ENCODE measurements around the gene SAXO1. TPM values are rescaled to one million over a fixed set of nuclear protein-coding genes. Genes with fewer than 3 reads are reported as not detected.

Gene SAXO1, protein sequence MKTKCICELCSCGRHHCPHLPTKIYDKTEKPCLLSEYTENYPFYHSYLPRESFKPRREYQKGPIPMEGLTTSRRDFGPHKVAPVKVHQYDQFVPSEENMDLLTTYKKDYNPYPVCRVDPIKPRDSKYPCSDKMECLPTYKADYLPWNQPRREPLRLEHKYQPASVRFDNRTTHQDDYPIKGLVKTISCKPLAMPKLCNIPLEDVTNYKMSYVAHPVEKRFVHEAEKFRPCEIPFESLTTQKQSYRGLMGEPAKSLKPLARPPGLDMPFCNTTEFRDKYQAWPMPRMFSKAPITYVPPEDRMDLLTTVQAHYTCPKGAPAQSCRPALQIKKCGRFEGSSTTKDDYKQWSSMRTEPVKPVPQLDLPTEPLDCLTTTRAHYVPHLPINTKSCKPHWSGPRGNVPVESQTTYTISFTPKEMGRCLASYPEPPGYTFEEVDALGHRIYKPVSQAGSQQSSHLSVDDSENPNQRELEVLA
- total RNA-seq (under 1 TPM in 4 of 5 donors, not detected in 1; 0.19 to 0.79 (median 0.41) TPM), total RNA-seq (0 to 1.5 (median 0.51) reads per million in 29 experiments)
- 0.39 TPM for total RNA-seq (2013)

DNA sequence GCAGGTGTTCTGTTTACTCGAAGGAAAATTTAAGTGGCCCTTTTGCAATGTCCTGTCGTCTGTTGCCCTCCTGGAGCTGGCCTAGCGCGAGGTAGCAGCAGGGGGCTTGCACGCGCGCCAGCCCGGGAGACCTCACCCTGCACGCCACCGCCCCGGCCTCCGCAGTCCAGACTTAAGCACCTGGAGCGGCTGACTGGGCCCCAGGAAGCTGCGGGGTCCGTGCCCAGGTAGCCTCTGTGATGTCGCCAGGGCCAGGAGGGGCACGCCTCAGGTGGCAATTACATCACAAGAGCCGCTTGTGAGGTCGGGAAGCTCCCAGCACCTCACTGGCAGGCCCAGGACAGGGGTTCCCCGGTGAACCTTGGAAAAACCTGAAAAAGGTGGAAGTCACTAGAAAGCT lies at the start of gene SAXO1:
Gene SAXO1, minus strand, starts transcription at position 195 of the 400 bp plus-strand sequence. CDS start 301 bp downstream, outside the sequence.
- H3K4me1 Mint-ChIP-seq: peaks cover 0 to 2% (median 0%) of the 10 kb centered on the region in 3 donors
- no peak within 1 kb of the TSS for H3K27ac Mint-ChIP-seq
- H3K36me3 Mint-ChIP-seq: peaks cover 4% of the 10 kb centered on the region
- WGBS (ENCODE audit: insufficient coverage): 92% methylated on average over 19 of the region's 20 CpGs
- peaks cover 6 to 7% of the 10 kb centered on the region in 2 donors for H3K27me3 Mint-ChIP-seq
- Histone ChIP-seq H3K9me3 (no peaks in the 10 kb centered on the region), H3K4me3 (ENCODE audit: control insufficient read depth in 1 of 2, extremely low read depth in 1 of 2, low read length in 1 of 2) (no peak within 1 kb of the TSS), H3K27ac (ENCODE audit: low read length) (no peak within 1 kb of the TSS), H3K36me3 (ENCODE audit: control insufficient read depth in 2 of 2, extremely low read depth in 1 of 2, insufficient read depth in 1 of 2, low read length in 1 of 2) (no peaks in the 10 kb centered on the region), H3K4me1 (ENCODE audit: control insufficient read depth in 1 of 2, extremely low read depth in 1 of 2, insufficient read depth in 2 of 2, low read length in 2 of 2) (no peaks in the 10 kb centered on the region), H3K27me3 (replicated peaks in 1 of 2; ENCODE audit: control insufficient read depth in 2 of 2, extremely low read depth in 1 of 2, insufficient read depth in 2 of 2, low read length in 1 of 2) (peaks cover 0 to 12% of the 10 kb centered on the region in 2 experiments)
- POLR2A ChIA-PET: no interaction called here
- CTCF ChIA-PET: interaction anchor here in 1 of 2 donors (0.5 kb wide), 1 partner anchor 407 kb away, joined by 3 read pairs; no protein-coding TSS in a partner anchor
- ATAC-seq (replicated peaks in 1 of 4): no peak
- no peak for DNase-seq
- H3K9me3 Mint-ChIP-seq: no peaks in the 10 kb centered on the region
- H3K4me3 Mint-ChIP-seq: no peak within 1 kb of the TSS

DNA sequence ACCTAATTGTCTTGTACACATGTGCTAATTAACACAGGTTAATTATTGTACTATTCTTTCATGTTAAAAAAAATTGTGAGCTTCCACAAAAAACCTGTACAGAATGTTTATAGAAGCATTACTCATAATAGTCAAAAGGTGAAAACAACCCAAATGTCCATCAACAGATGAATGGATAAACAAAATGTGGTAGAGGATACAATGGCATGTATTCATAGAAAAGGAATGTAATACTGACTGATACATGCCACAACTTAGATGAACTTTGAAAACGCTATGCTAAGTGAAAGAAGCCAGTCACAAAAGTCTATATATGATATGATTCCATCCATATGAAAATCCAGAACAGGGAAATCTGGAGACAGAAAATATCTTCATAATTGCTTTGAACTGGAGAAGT lies 41.8 kb upstream of the SAXO1 start:
- H3K27ac Mint-ChIP-seq: no peak overlapping the region
- DNase-seq (no peak), ATAC-seq (replicated peaks in 1 of 4) (no peak)
- no peaks in the 10 kb centered on the region for H3K9me3 Mint-ChIP-seq
- no peaks in the 10 kb centered on the region for H3K9me3 ChIP-seq
- H3K27ac ChIP-seq (ENCODE audit: low read length): no peak overlapping the region
- H3K4me1 ChIP-seq (ENCODE audit: control insufficient read depth in 1 of 2, extremely low read depth in 1 of 2, insufficient read depth in 2 of 2, low read length in 2 of 2): no peaks in the 10 kb centered on the region
- no peak overlapping the region for H3K4me3 Mint-ChIP-seq
- CTCF ChIA-PET: no interaction called here
- H3K36me3 ChIP-seq (ENCODE audit: control insufficient read depth in 2 of 2, extremely low read depth in 1 of 2, insufficient read depth in 1 of 2, low read length in 1 of 2): peaks cover 0 to 70% of the 10 kb centered on the region in 2 donors
- H3K27me3 Mint-ChIP-seq: no peaks in the 10 kb centered on the region
- H3K4me1 Mint-ChIP-seq: peaks cover 0 to 8% (median 7%) of the 10 kb centered on the region in 3 donors
- H3K27me3 ChIP-seq (replicated peaks in 1 of 2; ENCODE audit: control insufficient read depth in 2 of 2, extremely low read depth in 1 of 2, insufficient read depth in 2 of 2, low read length in 1 of 2): no peaks in the 10 kb centered on the region
- POLR2A ChIA-PET: interaction anchor here in 1 of 2 donors (0.6 kb wide), 1 partner anchor 20 kb away, joined by 3 read pairs; no protein-coding TSS in a partner anchor
- WGBS (ENCODE audit: insufficient coverage): no CpG with 5 or more reads among the region's 1 CpG
- peaks cover 46% of the 10 kb centered on the region for H3K36me3 Mint-ChIP-seq
- no peak overlapping the region for H3K4me3 ChIP-seq (ENCODE audit: control insufficient read depth in 1 of 2, extremely low read depth in 1 of 2, low read length in 1 of 2)

DNA sequence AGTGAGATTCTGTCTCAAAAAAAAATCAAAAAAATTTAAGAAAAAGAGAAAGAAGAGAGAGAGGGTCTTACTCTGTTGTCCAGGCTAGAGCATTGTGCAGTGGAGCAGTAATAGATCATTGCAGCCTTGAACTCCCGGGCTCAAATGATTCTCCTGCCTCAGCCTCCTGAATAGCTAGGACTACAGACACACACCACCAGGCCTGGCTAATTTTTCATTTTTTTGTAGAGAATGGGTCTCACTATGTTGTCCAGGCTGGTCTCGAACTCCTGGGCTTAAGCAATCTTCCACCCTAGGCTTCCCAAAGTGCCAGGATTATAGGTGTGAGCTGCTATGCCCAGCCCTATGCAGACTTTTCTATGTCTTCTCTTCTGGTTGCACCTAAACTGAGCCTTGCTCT lies 41.2 kb upstream of the SAXO1 start:
- Histone ChIP-seq H3K4me1 (ENCODE audit: control insufficient read depth in 1 of 2, extremely low read depth in 1 of 2, insufficient read depth in 2 of 2, low read length in 2 of 2) (no peaks in the 10 kb centered on the region), H3K9me3 (no peaks in the 10 kb centered on the region), H3K27me3 (replicated peaks in 1 of 2; ENCODE audit: control insufficient read depth in 2 of 2, extremely low read depth in 1 of 2, insufficient read depth in 2 of 2, low read length in 1 of 2) (no peaks in the 10 kb centered on the region), H3K27ac (ENCODE audit: low read length) (no peak overlapping the region), H3K4me3 (ENCODE audit: control insufficient read depth in 1 of 2, extremely low read depth in 1 of 2, low read length in 1 of 2) (no peak overlapping the region), H3K36me3 (ENCODE audit: control insufficient read depth in 2 of 2, extremely low read depth in 1 of 2, insufficient read depth in 1 of 2, low read length in 1 of 2) (peaks cover 0 to 73% of the 10 kb centered on the region in 2 donors)
- DNase-seq: no peak
- CTCF ChIA-PET: no interaction called here
- ATAC-seq (replicated peaks in 1 of 4): no peak
- Mint-ChIP-seq H3K27ac (no peak overlapping the region), H3K9me3 (no peaks in the 10 kb centered on the region), H3K4me3 (no peak overlapping the region), H3K36me3 (peaks cover 49% of the 10 kb centered on the region), H3K4me1 (peaks cover 0 to 8% (median 7%) of the 10 kb centered on the region in 3 donors), H3K27me3 (no peaks in the 10 kb centered on the region)
- POLR2A ChIA-PET: no interaction called here
- 100% methylated on average over 1 of the region's 2 CpGs for WGBS (ENCODE audit: insufficient coverage)

DNA sequence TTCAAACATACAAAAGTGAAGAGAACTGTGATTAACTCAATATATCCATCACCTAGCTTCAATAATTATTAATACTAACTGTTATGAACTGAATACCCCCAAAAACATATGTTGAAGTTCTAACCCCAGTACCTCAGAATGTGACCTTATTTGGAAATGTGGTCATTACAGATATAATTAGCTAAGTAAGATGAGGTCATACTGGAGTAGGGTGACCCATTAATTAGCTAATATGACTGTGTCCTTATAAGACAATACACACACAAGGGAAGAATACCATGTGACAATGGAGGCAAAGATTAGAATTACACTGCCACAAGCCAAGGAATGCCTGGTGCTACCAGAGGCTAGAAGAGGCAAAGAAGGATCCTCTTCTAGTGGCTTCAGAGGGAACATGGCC lies 24.0 kb upstream of the SAXO1 start:
- Histone ChIP-seq H3K36me3 (ENCODE audit: control insufficient read depth in 2 of 2, extremely low read depth in 1 of 2, insufficient read depth in 1 of 2, low read length in 1 of 2) (peaks cover 0 to 47% of the 10 kb centered on the region in 2 donors), H3K27ac (ENCODE audit: low read length) (no peak overlapping the region), H3K9me3 (no peaks in the 10 kb centered on the region), H3K4me1 (ENCODE audit: control insufficient read depth in 1 of 2, extremely low read depth in 1 of 2, insufficient read depth in 2 of 2, low read length in 2 of 2) (peaks cover 0 to 3% of the 10 kb centered on the region in 2 experiments), H3K27me3 (replicated peaks in 1 of 2; ENCODE audit: control insufficient read depth in 2 of 2, extremely low read depth in 1 of 2, insufficient read depth in 2 of 2, low read length in 1 of 2) (no peaks in the 10 kb centered on the region), H3K4me3 (ENCODE audit: control insufficient read depth in 1 of 2, extremely low read depth in 1 of 2, low read length in 1 of 2) (no peak overlapping the region)
- Mint-ChIP-seq H3K4me1 (peaks cover 7 to 20% (median 11%) of the 10 kb centered on the region in 3 donors), H3K27ac (no peak overlapping the region), H3K36me3 (peaks cover 63% of the 10 kb centered on the region), H3K4me3 (no peak overlapping the region), H3K27me3 (no peaks in the 10 kb centered on the region), H3K9me3 (no peaks in the 10 kb centered on the region)
- POLR2A ChIA-PET: interaction anchor here in 1 of 2 donors (0.6 kb wide), 1 partner anchor 320 kb away, joined by 4 read pairs; no protein-coding TSS in a partner anchor
- ATAC-seq (replicated peaks in 1 of 4) (no peak), DNase-seq (no peak)
- CTCF ChIA-PET: interaction anchor here in 1 of 2 donors (1.0 to 1.1 kb wide), 2 partner anchors 29 to 408 kb away, joined by 3 read pairs; no protein-coding TSS in a partner anchor

DNA sequence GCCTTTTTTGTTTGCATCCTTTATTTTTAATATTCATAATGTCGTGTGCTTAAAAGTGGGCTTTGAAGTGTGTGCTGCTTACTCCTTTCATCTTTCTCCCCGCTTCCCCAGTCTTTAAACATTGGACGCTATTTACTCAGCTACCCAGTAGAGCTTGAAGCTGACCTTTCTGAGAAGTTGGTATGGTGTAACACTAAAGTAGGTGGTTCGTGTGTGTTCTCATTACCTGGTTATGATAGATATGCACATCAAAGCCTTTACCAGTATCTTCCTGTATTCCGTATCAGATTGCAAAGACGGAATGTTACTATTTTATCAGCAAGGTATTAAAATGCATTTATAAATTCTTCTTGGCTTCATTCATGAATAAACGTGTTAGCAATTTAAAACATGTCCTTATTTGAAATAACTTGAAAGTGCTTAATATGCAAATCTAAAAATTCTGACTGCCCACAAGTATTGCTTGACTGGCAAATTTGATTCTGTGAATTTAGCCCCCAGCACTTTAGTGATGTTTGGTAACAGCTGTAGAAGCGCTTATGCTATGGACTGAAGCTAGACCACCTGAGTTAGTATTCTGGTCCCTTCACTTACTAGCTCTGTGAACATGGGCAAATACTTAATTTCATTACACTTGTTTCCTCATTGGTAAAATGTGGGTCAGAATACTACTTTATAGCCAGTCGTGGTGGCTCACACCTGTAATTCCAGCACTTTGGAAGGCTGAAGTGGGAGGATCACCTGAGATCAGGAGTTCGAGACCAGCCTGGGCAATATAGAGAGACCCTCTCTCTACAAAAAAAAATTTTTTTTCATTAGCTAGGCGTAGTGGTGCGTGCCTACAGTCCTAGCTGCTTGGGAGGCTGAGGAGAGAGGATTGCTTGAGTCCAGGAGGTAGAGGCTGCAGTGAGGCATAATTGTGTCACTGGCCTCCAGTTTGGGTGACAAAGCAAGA lies 17.9 kb upstream of the SAXO1 start:
- Mint-ChIP-seq H3K4me1 (peaks cover 35 to 56% (median 43%) of the 10 kb centered on the region in 3 donors), H3K27me3 (no peaks in the 10 kb centered on the region), H3K9me3 (no peaks in the 10 kb centered on the region), H3K36me3 (peaks cover 20% of the 10 kb centered on the region), H3K27ac (peak overlapping the region; percentile 84 to 93), H3K4me3 (peak overlapping the region; percentile 91 to 96 (median 94))
- WGBS (ENCODE audit: insufficient coverage): no CpG with 5 or more reads among the region's 12 CpGs
- ChIA-PET POLR2A (interaction anchor here (0.5 to 0.9 kb wide), 5 partner anchors 22 to 1464 kb away, joined by 3 to 6 read pairs (median 4); no protein-coding TSS in a partner anchor), CTCF (interaction anchor here (0.8 to 1.6 kb wide), 3 partner anchors 23 to 408 kb away, joined by 4 read pairs; no protein-coding TSS in a partner anchor)
- ATAC-seq (replicated peaks in 1 of 4) (no peak), DNase-seq (peak in 1 of 35 experiments; percentile 14)
- no peaks in the 10 kb centered on the region for H3K27me3 ChIP-seq (replicated peaks in 1 of 2; ENCODE audit: control insufficient read depth in 2 of 2, extremely low read depth in 1 of 2, insufficient read depth in 2 of 2, low read length in 1 of 2)
- no peak overlapping the region for H3K27ac ChIP-seq (ENCODE audit: low read length)
- H3K9me3 ChIP-seq: no peaks in the 10 kb centered on the region
- peaks cover 19 to 35% of the 10 kb centered on the region in 2 experiments for H3K4me1 ChIP-seq (ENCODE audit: control insufficient read depth in 1 of 2, extremely low read depth in 1 of 2, insufficient read depth in 2 of 2, low read length in 2 of 2)
- peak overlapping the region; percentile 90 to 95 for H3K4me3 ChIP-seq (ENCODE audit: control insufficient read depth in 1 of 2, extremely low read depth in 1 of 2, low read length in 1 of 2)
- no peaks in the 10 kb centered on the region for H3K36me3 ChIP-seq (ENCODE audit: control insufficient read depth in 2 of 2, extremely low read depth in 1 of 2, insufficient read depth in 1 of 2, low read length in 1 of 2)
